ENCODE data around the gene RBM20.

DNA sequence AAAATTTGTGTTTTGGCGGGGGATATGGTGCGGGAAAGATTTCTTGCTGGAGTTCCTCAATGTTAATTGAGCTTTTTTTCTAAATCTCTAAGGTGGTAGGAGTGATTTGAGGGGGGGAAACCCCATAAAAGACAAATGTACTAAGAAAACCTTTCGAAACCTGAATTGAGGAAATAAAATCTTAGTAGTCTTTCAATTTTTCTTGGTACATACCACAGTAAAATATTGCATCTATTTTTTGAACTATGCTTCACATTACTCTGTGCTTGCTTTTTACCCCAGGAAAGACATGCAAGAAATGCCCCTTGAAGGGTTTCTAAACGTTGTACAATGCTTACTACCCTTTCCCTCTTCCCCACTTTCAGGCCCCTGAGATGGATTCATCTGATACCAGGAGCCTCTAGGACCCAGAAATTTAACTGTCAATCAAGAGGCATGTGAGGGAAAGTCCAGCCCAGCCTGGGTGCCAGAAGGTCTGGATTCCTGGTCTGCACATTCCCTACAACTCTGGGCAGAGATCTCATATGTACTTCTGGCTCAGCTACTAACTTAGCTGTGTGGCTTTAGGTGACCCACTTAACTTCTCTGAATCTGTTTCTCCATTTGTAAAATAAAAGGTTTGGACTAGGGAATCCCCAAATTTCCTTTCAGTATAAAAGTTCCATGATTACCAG is 221.8 kb downstream of the RBM20 start:
- TF ChIP-seq CTCF (IDR thresholded peaks at IDR 0.05) (no peak), POLR2A (IDR thresholded peaks at IDR 0.05) (no peak), POLR2AphosphoS5 (IDR thresholded peaks at IDR 0.05) (no peak), EP300 (IDR thresholded peaks at IDR 0.05) (no peak)

Data from gastroesophageal sphincter (tissue), 3 donors.